AG04450 (cell line): ENCODE results near the gene SERPINA10. TPM values are rescaled to one million over a fixed set of nuclear protein-coding genes. Genes with fewer than 3 reads are reported as not detected.

Experiments
- CTCF ChIA-PET: fragments of 300-600, 350-600 bp; formaldehyde crosslinking; extraction: SDS; loops from one replicate; lab custom pipeline; 2022; ENCODE audit warnings: antibody characterized with exemption, inconsistent platforms; lab: Charles Lee
- POLR2A ChIA-PET: fragments of 350-600 bp; formaldehyde crosslinking; extraction: SDS; loops from one replicate; lab custom pipeline; 2021; ENCODE audit warnings: antibody characterized with exemption, inconsistent platforms; lab: Yijun Ruan, JAX
- DNase-seq: peaks from one replicate; pipeline ENCODE4 v3.0.0-alpha.2; 2011; ENCODE audit warnings: low read depth, low spot score
- H3K27ac ChIP-seq: one replicate; pipeline ENCODE4 v1.5.1; 2012; ENCODE audit warnings: low read depth, low read length, control low read depth
- H3K27me3 ChIP-seq: one replicate; pipeline ENCODE4 v1.6.0; 2012; ENCODE audit warnings: low read length; ENCODE audit not compliant: control insufficient read depth, insufficient read depth
- H3K4me3 ChIP-seq: 2 replicates; pipeline ENCODE4 v1.5.1; 2011; ENCODE audit warnings: mild to moderate bottlenecking, low read depth, low read length, control low read depth
- H3K9me3 ChIP-seq: 2 replicates; pipeline ENCODE4 v1.5.1; 2012; ENCODE audit warnings: low read length; ENCODE audit not compliant: control insufficient read depth, insufficient read depth
- CTCF ChIP-seq: IDR thresholded peaks from 2 replicates; pipeline ENCODE4 v1.5.1; 2011; ENCODE audit warnings: low read depth, low read length, control low read depth, inconsistent platforms
- polyA plus RNA-seq: library from polyadenylated mRNA; depleted of rRNA; stranded (reverse); fragments of >200 nt; gene quantifications from 2 replicates; pipeline ENCODE4 v1.2.3, GENCODE V29; 2011

SERPINA10 gene
- polyA plus RNA-seq, 1 experiment: not detected

GRCh38 chr14:94331462-94331861, 38.4 kb upstream of the SERPINA10 start:
- ChIA-PET CTCF (no interaction called here), POLR2A (no interaction called here)
- DNase-seq: no peak
- Histone ChIP-seq H3K4me3 (no peak overlapping the region), H3K9me3 (no peaks in the 10 kb centered on the region), H3K27me3 (peaks cover 2% of the 10 kb centered on the region), H3K27ac (no peak overlapping the region)
- TF ChIP-seq CTCF: no peak

DNA sequence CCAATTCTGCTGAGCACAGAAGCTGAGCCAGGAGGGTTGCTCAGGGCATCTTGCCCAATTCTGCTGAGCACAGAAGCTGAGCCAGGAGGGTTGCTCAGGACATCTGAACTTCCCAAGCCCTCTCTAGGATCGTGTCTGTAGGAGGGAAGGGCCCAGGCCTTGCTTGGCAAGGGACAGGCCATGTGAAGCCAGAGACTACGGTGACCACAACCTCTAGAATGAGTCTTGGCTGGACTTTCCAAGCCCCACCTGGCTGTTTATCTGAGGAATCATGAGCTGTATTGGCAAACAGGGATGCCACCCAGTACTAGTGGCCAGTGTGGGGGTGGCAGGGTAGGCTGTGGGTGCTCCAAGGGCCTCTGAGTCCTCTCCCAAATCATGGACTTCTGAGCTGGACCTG, 37.8 kb upstream of the SERPINA10 start:
- H3K27me3 ChIP-seq: peaks cover 2% of the 10 kb centered on the region
- H3K9me3 ChIP-seq: no peaks in the 10 kb centered on the region
- POLR2A ChIA-PET: interaction anchor here (0.6 to 1.6 kb wide), 2 partner anchors 11 to 62 kb away, joined by 3 to 6 read pairs; no protein-coding TSS in a partner anchor
- H3K27ac ChIP-seq: no peak overlapping the region
- CTCF ChIA-PET: no interaction called here
- no peak for DNase-seq
- no peak overlapping the region for H3K4me3 ChIP-seq
- no peak for TF ChIP-seq CTCF

DNA sequence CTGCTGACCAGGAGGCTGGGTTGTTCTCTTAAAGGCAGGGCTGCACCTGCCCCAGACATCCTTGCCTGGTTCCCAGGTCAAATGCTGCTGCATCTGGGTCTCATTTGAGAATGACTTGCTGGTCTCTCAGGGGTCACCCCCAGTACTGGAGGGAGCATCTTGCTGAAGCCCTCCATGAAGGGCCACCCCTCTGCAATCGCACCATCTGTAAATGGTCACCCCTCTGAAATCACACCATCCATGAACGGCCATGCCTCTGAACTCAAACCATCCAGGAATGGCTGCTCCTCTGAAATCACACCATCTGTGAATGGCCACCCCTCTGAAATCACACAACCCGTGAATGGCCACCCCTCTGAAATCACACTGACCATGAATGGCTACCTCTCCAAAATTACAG, 37.4 kb upstream of the SERPINA10 start:
- CTCF ChIA-PET: no interaction called here
- peaks cover 2% of the 10 kb centered on the region for H3K27me3 ChIP-seq

GRCh38 chr14:94329857-94330256, 36.8 kb upstream of the SERPINA10 start:
- H3K9me3 ChIP-seq: no peaks in the 10 kb centered on the region
- no peak for DNase-seq
- peaks cover 2% of the 10 kb centered on the region for H3K27me3 ChIP-seq
- H3K27ac ChIP-seq: no peak overlapping the region
- ChIA-PET CTCF (interaction anchor here (1.8 kb wide), 1 partner anchor 157 kb away, joined by 6 read pairs; no protein-coding TSS in a partner anchor), POLR2A (interaction anchor here (1.6 kb wide), 1 partner anchor 12 kb away, joined by 3 read pairs; no protein-coding TSS in a partner anchor)
- TF ChIP-seq CTCF: no peak
- H3K4me3 ChIP-seq: no peak overlapping the region

More for the DNA sequence above, 37.4 kb upstream of the SERPINA10 start:
- no peak for TF ChIP-seq CTCF
- DNase-seq: no peak
- POLR2A ChIA-PET: interaction anchor here (0.6 to 1.6 kb wide), 2 partner anchors 12 to 62 kb away, joined by 3 to 6 read pairs; no protein-coding TSS in a partner anchor
- Histone ChIP-seq H3K4me3 (no peak overlapping the region), H3K9me3 (no peaks in the 10 kb centered on the region), H3K27ac (no peak overlapping the region)

- CTCF ChIA-PET: interaction anchor here (1.8 kb wide), 1 partner anchor 158 kb away, joined by 6 read pairs; no protein-coding TSS in a partner anchor
- POLR2A ChIA-PET: no interaction called here
- H3K27me3 ChIP-seq: peaks cover 2% of the 10 kb centered on the region
- H3K27ac ChIP-seq: no peak overlapping the region
- no peak for DNase-seq
- no peak for TF ChIP-seq CTCF
- H3K9me3 ChIP-seq: no peaks in the 10 kb centered on the region
- no peak overlapping the region for H3K4me3 ChIP-seq
Observed at GRCh38 chr14:94328196-94328595, 35.1 kb upstream of the SERPINA10 start.
